ENCODE measurements around the gene C10orf120.

GRCh38 chr10:122740640-122741039 is 41.0 kb upstream of the C10orf120 start:
- no peak for TF ChIP-seq BCL11B (tag by site-specific recombination; IDR thresholded peaks at IDR 0.05; ENCODE audit: low read depth)
- no peak for TF ChIP-seq ZNF248 (tag by site-specific recombination; IDR thresholded peaks at IDR 0.05)
- no peak for TF ChIP-seq ZSCAN30 (tag by site-specific recombination; IDR thresholded peaks at IDR 0.05)
- no peak for TF ChIP-seq SP7 (tag by site-specific recombination; IDR thresholded peaks at IDR 0.05)
- TF ChIP-seq ZNF785 (tag by site-specific recombination; IDR thresholded peaks at IDR 0.05): no peak
- no peak for TF ChIP-seq CTCF (tag by site-specific recombination; IDR thresholded peaks at IDR 0.05)
- TF ChIP-seq ZNF777 (tag by site-specific recombination; IDR thresholded peaks at IDR 0.05; ENCODE audit: borderline replicate concordance): no peak
- TF ChIP-seq ZNF140 (tag by site-specific recombination; IDR thresholded peaks at IDR 0.05): no peak
- no peak for TF ChIP-seq FEZF1 (tag by site-specific recombination; IDR thresholded peaks at IDR 0.05)

Data from HEK293 (cell line).